NAMALWA (cell line): ENCODE data around the gene SFT2D1.

Experiments
- DNase-seq: peaks from one replicate; pipeline ENCODE4 v3.0.0-alpha.2; 2015; ENCODE audit warnings: low spot score

Gene SFT2D1

GRCh38 chr6:166307082-166308032 is 35.0 kb downstream of the SFT2D1 start:
- no peak for DNase-seq

- DNase-seq, result no peak
Observed at GRCh38 chr6:166306378-166307081, 35.8 kb downstream of the SFT2D1 start.

- DNase-seq, result no peak
Observed at GRCh38 chr6:166305562-166306117, 36.7 kb downstream of the SFT2D1 start.

GRCh38 chr6:166304106-166304505 is 38.2 kb downstream of the SFT2D1 start:
- DNase-seq, result no peak

GRCh38 chr6:166301611-166302529 is 40.5 kb downstream of the SFT2D1 start:
- no peak for DNase-seq

GRCh38 chr6:166300357-166300987 is 41.9 kb downstream of the SFT2D1 start:
- DNase-seq, result no peak

- no peak for DNase-seq
Observed at GRCh38 chr6:166297606-166298005, 44.7 kb downstream of the SFT2D1 start.

- DNase-seq, result no peak
Observed at GRCh38 chr6:166296035-166296883, 46.1 kb downstream of the SFT2D1 start.

GRCh38 chr6:166293731-166294584 is 48.4 kb downstream of the SFT2D1 start:
- no peak for DNase-seq

- DNase-seq, result no peak
Observed at GRCh38 chr6:166289207-166290060, 52.9 kb downstream of the SFT2D1 start.

GRCh38 chr6:166286839-166287271 is 55.5 kb downstream of the SFT2D1 start:
- DNase-seq, result peak; percentile 92

GRCh38 chr6:166285233-166285632 is 57.1 kb downstream of the SFT2D1 start:
- DNase-seq, result no peak

- no peak for DNase-seq
Observed at GRCh38 chr6:166284640-166285039, 57.7 kb downstream of the SFT2D1 start.

- DNase-seq, result no peak
Observed at GRCh38 chr6:166282394-166283032, 59.8 kb downstream of the SFT2D1 start.

- DNase-seq, result no peak
Observed at GRCh38 chr6:166281104-166281503, 61.2 kb downstream of the SFT2D1 start.

- DNase-seq, result no peak
Observed at GRCh38 chr6:166279393-166279679, 63.0 kb downstream of the SFT2D1 start.

GRCh38 chr6:166278579-166279392 is 63.6 kb downstream of the SFT2D1 start:
- no peak for DNase-seq
